Myocyte (in vitro differentiated cells): ENCODE measurements around the gene RRAD. TPM values are rescaled to one million over a fixed set of nuclear protein-coding genes. Genes with fewer than 3 reads are reported as not detected.
A peak's percentile ranks its signal among the peaks of the same experiment; 100 is the strongest.

ENCODE experiments used
- DNase-seq: peaks from one replicate; pipeline ENCODE4 v3.0.0-alpha.2; 2012; ENCODE audit warnings: low read depth
- total RNA-seq: library from RNA; depleted of rRNA; stranded (reverse); fragments of >200 nt; gene quantifications from 2 replicates; pipeline ENCODE4 v1.2.3, GENCODE V29; 2014

Gene RRAD
- total RNA-seq, 1 donor from 2014 or later = 60.5 TPM

DNA sequence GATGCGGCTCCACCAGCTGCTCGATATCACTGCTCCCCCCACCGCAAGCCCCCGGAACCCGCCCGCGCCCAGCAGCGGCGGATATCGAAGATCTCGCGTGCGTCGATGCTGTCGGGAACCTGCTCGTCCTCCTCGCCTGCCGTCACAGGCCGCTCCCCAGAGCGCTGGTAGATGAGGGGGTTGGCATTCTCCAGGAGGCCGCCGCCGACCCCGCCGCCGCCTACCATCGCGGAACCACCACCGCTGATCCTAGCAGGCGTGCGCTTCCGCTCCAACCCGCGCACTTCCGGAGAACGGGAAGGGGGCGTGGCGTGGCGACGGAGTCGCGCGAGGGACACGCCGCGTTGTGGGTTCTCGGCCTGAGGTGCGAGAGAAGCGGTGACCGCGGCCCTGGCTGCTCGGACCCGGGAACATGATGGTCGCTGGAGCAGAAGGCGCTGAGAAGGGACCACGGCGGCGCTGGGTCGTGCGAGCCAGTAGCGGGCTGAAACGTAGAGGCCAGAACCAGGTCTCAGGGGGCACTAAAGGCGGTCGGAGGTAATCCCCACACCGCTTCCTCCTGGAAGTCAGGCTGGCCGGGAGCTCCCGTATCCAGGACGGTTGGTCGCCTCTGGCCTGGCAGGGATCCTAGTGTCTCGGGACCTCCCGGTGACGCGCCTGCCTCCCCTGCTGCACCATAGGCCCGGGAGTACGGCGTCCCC lies 9.0 kb upstream of the RRAD start, which contains the start of gene CIAO2B:
TSS of gene CIAO2B (minus strand) at position 265 of the 701 bp plus-strand sequence. CDS start at position 227, 38 bp downstream.
- DNase-seq = peak; percentile 91

DNA sequence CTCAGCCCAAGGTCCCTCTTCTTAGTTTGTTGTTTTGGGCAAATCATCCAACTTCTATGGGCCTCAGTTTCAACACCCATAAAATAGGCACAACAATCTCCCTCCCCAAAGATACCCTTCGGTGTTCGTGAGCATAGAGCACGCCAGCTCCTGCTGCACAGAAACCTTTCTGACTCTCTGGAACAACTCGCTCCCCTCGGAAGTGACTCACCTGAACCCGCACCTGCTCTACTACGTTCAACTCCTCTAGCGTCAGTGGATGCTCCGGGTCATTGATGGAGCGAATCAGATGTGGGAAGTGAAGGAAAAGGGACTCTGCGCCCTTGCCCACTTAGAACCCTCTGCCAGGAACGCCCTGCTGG lies 8.4 kb upstream of the RRAD start:
- DNase-seq = no peak

DNA sequence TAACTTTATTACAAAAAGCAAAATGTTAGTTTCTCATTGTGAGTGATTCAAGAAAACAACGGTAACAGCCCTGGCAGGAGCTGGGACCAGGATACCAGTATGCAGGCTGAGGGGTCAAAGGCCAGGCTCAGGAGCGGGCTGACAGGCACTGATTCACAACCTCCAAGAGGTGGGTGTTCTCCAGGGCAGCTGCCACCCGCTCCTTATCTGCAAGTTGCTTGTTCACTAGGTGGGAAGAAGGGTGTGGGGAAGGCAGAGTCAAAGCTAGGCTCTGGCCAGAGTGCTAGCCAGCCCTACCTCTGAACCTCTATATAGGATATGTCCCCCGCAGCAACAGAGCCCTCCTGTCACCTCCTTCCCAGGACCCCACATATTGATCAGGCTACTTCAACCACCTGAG lies 6.7 kb upstream of the RRAD start:
- no peak for DNase-seq

DNA sequence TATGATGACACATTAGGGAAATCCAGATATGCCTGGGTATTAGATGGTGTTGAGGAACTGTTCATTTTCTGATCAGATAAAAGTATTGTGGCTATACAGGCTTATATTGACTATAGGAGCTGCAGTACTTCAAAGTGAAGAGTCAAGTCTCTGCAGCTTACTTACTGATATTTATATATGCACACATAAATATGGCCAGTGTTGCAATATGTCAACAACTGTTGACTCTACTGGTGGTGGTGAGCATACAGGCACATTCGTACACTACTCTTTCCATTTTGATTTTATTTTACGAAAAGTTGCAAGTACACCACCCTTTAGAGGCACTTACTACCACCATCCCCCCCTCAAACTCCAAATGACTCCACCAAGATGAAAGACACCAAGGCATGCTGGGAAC lies 6.3 kb upstream of the RRAD start:
- DNase-seq = no peak

DNA sequence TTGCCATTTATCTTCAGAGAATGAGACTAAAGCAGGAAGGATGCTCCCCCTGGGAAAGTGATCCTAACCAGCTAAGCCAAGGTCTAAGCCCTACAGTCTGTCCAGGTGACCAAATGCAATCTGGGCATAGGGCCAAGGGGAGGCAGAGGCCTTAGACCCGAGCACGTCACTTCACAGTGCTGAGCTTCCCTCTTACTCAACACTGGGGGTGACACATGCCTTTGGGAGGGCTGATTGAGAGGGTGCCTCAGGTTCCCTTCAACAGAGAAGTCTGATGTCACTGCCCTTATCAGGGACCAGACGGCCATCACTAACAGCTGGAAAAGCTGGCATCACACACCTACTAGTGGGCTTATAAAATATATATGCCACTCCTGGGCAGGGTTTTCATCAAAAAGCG lies 4.9 kb upstream of the RRAD start:
- peak; percentile 66 for DNase-seq

DNA sequence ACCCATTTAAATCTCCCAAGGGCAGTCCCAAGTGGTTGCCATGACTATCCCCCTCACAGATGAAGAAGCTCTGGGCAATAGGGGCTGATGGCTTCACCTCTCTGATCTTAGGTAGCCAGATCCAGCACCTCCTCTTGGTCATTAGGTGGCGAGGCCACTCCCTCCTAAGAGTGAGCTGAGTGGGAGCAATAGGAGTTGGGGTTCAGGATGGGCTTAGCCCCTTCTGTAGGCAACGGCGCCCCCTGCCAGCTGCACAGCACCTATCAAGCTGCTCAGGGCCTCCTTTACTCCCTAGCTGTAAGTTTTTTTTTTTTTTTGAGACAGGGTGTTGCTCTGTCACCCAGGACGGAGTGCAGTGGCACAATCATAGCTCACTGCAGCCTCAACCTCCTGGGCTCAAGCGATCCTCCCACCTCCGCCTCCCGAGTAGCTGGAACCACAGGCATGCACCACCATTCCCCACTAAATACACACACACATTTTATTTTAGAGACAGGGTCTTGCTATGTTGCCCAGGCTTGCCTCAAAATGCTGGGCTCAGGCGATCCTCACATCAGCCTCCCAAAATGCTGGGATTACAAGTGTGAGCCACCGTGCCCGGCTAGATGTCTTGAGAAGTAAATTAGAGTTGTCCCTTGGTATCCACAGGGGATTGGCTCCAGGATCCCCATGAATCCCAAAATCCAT lies 3.5 kb upstream of the RRAD start:
- DNase-seq = peak; percentile 79

DNA sequence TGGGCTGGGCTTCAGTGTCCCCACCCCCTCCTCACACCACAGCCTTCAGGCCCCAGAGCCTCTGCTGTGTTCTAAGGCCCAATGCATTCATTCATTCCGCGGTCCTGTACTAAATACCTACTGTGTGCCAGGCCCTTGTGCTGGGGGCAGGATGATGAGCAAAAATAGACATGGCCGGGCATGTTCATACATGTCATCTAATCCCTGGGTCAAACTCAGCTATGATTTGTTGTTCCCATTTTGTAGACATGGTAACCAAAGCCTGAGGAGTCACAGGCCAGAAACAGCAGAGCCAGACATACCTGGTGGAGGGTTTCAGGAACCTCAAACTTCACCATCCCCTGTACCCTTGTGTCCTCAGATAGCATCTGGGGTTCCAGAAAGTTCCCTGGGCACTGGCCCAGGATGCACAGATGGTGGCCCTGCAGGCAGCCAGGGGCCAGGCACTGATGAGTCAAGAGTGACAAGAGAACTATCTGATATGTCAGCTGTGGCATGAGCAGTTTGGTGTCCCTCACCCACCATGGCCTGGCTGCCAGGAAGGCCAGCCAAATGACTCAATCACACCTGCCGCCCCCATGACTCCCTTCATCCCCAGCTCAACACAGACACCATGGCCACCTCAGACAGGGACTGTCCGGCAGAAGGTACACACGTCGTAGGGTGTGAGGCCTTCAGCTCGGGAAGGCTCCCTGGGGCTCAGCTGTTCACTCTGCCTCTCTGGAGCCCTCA lies 2.7 kb upstream of the RRAD start:
- peak; percentile 99 for DNase-seq

DNA sequence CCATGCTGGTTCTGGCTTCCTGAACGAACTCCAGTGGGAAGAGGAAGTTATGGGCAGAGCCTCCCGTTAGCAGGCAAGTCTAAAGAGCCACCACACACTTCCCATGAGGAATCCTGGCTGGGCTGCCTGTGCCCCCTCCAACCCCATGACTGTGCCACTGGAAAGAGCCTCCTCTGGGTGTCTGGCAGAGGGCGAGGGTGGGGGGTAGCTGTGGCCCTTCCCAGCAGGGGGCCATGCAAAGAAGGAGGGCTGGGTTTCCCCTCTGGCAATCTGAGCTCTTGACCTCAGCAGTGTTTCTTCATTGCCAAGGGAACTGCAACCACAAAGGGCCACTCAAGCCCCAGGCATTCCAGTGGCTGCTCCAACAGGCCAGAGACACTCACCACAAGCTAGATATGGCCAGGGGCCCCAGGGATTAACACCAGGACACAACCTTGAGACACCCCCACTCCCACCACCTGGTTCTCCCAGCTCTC lies 1.7 kb upstream of the RRAD start:
- peak; percentile 99 for DNase-seq

DNA sequence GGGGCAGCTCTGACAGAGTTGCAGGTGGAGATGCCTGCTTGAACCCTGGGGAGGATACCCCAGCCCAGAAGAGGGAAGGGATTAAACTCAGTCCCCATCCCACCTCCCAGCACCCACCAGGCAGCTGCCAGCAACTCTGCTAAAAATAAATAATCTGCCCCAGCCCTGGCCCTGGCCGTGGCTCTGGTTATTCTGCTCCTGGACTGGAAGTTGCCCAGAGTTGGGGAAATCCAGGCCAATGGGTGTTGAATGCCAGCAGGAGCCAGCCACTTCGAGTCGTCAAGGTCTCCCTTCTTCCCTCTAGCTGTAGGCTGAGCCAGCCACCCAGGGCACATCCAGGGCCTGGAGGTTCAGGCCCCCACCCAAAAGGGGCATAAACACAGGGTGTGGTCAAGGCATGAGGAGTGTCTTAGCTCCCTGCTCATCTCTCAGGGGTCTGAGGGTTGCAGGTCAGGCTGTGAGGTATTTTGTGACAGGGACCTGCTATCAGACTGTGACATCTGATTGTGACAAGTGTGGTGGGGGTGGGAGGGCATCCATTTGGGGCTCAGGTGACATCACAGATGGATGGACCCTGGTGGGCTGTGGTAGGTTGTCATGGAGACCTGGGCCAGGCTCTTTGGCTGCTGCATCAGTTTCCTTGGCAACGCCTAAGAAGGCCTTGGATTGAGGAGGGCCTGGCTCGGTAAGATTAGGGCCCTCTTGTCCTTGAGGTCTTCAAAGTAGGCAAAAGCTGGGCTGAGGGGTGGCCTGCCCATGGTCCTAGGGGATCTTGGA lies 1.0 kb upstream of the RRAD start:
- peak; percentile 83 for DNase-seq

DNA sequence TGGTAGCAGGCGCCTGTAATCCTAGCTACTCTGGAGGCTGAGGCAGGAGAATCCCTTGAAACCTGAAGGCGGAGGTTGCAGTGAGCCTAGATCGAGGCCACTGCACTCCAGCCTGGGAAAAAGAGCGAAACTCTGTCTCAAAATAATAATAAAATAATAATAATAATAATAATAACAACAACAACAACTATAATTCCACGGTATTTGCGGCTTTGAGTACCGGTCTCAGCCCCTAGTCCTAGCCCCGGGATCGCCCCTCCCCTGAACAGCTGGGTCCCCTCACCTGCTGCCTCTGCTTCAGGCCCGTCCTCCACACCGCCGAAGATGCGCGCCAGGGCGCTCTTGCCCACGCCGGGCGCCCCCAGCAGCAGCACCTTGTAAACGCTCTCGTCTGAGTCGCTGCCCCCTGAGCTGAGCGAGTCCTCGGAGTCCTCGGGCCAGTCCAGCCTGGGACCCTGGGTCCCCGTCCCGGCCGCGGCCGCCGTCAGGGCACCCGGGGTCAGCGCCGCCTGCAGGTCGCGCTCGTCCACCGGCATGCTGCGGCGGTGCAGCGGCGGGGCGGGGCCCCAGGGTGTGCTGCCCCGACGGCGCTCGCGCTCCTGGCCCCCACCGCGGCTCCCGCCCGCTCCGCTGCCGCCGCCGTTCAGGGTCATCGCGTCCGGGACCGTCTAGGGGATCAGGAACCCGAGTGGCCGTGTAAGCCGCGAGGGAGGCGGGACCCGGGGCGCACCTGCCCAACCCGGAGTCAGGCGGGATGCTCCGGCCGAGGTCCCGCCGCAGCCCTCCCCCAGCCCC lies 611 bp downstream of the RRAD start:
- DNase-seq = no peak

DNA sequence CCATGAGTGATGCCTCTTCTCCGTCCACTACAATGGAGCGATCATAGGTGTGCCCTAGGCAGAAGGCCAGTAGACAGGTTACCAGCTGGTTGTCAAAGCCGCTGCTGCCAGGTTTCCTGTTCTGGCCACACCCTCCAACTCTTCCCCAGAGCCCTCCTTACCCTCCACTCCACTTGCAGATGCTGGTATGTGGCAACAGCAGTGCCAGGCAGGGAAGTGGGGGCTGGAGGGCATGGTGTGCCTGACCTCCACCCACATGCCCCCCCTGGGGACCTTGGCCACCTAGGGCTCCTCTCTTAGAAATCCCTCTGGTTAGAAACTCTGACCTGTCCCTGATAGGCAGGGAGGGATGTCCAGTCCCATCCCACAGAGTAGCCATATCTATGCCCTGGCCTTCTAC lies 1.5 kb downstream of the RRAD start:
- DNase-seq = peak; percentile 28

DNA sequence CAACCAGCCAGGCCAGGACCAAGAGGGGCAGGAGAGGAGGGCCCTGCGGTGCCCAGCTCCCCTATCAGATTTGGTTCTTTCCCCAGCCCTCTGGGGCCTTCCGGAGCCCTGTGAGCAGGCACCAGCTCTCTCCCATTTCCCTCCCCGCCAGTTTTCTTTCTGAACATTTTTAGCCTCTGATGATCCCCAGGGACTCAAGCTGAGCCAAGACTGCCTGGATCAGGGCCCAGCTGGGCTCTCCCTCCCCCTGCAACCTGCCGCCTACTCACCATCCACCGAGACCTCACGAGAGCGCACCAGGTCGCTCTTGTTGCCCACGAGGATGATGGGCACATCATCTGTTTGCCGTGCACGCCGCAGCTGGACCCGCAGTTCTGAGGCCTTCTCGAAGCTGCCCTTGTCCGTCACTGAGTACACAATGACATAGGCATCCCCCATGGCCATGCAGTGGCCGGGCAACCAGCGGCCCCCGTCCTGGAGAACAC lies 2.0 kb downstream of the RRAD start:
- DNase-seq = peak; percentile 90

DNA sequence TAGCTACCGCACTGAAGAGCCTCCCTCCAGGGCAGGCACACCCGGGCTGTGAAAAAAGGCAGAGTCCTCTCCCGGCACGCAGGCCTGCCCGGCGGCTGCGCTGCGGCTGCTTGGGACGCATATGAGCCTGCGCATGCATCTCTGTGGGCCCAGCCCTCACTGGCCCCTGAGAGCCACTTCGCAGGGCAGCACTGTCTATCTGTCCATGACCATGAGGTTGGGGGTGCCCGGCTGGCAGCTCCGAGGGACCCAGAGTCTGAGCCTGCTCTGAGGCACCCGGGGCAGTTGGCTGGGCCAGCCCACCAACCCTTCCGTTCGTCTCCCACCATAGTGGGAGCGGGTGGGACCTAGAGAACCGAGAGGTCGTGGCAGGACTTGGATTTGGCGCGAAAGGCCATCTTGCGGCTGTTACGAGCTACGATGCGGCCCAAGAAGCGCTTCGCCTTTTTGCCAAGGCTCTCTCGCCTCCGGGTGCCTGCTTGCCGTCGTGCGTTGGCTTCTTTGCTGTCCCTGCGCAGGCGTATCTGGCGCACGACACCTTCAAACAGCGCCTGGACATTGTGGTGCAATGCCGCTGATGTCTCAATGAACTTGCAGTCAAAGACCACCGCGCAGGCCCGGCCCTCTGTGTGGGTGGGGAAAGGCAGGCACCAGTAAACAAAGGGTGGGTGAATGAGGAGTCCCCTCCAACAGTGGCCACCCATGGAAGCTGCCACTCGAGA lies 3.4 kb downstream of the RRAD start:
- DNase-seq = no peak

DNA sequence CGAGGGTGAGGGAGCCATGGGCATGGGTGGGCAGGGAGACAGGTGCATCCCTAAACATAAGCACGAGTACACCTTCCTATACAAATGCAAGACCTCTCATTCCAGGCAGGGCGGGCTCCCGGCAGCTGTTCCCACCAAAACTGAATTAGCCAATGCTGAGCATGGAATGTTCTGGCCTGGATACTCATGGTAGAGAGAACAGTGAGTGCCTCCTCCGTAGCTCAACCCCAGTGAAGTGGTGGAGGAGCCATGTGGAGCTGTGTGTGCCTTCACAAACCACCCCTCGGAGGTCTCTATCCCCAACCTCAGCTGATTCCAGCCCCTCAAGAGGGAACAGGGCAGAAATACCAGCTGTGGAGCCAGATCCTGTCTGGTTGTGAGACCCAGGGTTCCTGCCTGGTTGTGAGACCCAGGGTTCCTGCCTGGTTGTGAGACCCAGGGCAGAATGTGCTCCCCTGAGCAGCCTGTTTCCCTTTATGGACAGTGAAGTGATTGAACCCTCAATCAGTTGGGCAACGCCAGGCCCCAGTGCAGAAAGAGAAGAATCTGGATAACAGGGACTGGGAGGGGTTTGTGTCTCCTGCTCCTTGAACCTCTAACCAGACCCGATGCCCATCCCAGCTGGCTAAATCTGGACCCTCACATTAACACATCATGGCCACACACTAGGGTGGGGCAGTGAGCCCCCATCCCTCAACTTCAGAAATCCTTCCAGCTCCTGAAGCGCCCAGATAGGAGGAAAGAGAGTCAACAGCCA lies 4.2 kb downstream of the RRAD start:
- no peak for DNase-seq

DNA sequence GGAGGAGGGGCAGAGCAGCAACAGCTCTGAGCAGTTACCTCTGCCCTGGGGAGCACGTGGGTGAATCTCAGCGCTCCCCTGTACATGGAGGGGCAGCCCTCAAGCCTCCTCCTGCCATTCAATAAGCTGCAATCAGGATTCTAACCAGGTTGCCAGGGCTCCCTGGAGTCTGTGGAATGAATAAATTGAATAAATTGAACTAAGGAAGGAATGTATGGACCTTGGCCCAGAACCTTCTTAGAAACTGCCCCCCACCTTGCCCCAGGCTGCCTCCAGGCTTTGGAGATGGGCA lies 5.1 kb downstream of the RRAD start:
- DNase-seq = no peak

DNA sequence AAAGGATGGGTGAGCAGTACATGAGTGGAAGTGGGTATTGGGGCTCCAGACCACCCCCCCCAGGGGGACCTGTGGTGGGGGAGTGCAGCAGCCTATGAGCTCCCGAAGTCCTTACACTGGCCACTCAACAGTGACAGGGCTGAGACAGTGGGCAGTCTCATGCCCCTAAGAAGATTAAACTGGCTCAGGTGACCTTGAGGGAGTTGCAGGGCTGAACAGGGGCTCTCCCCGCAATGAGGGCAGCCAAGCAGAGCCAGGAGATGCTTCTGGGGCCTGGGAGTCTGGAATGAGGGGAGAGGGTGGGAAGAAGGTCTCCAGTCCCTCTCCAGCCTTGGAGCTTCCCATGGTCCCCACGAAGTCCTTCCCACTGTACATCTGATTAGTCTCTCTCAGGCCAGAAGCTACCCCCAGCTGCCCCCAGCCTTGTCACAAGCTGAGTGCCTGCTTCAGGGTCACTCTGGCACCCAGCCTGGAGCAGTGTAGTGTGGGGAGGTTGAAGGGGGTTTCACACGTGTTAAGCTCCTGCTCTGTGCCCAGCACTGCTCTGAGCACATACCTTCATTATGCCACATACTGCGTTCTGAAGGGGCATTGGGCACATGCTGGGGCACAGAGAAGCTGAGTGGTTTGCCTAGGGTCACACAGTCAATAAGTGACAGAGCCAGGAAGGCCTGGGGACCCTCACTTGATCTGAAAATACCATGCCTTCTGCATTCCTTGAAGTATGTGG lies 5.6 kb downstream of the RRAD start:
- no peak for DNase-seq

DNA sequence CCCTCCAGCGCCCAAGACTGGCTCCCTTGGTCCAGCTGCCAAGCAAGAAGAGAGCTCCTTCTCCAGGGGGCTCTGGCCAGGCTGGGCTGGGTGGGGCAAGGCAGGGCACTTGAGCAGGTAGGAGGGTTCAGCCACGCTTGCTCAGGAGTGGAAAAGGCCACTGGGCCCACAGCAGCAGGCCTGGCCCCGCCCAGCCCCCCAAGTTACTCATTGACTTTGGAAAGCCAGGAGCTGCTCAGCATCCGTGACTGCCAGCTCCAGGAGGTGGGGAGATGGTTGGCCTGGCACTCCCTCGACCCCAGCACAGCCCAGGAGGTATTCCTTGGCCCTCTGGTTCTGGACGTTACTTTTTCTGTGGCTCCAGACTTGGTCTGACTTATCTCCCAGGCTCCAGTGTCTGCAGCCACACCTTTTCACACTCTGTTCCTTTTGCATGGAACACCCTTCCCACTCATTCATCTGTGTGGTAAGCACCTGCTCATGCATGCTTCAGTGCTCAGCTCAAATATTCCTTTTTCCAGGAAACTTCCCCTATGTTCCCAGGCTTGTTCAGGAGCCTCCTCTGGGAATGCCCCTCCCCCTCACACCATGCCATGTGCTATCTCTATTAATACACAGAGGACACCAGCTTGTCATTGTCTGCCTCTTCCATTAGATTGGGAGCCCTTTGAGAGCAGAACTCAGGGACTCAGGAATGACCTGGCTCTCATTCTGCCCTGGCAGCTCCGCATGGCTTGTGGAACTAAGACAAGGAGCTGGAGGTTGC lies 6.3 kb downstream of the RRAD start, which contains the start of gene CDH16:
TSS of gene CDH16 (minus strand) at position 83 of the 766 bp plus-strand sequence. CDS start 820 bp downstream, outside the sequence.
- peak; percentile 60 for DNase-seq

DNA sequence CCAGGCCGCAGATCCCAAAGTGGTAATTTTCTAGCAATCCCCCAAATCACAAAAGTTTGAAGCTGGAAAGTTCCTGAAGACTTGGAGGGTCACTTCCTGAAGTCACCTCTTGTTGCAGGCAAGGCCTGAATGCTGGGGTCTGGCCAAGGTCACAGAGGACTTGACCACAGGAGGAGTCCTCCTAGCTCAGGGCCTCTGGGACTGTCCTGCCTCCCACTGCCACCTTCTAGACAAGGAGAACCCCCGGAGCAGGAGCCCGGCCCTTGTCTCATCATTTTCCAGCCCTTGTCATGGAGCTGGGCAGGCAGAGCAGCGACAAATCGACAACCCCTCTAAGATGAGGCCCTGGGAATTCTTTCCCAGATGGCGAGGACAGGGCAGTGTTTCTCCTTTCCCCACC lies 7.0 kb downstream of the RRAD start:
- DNase-seq = no peak
